ENCODE measurements around the gene HES5.

DNA sequence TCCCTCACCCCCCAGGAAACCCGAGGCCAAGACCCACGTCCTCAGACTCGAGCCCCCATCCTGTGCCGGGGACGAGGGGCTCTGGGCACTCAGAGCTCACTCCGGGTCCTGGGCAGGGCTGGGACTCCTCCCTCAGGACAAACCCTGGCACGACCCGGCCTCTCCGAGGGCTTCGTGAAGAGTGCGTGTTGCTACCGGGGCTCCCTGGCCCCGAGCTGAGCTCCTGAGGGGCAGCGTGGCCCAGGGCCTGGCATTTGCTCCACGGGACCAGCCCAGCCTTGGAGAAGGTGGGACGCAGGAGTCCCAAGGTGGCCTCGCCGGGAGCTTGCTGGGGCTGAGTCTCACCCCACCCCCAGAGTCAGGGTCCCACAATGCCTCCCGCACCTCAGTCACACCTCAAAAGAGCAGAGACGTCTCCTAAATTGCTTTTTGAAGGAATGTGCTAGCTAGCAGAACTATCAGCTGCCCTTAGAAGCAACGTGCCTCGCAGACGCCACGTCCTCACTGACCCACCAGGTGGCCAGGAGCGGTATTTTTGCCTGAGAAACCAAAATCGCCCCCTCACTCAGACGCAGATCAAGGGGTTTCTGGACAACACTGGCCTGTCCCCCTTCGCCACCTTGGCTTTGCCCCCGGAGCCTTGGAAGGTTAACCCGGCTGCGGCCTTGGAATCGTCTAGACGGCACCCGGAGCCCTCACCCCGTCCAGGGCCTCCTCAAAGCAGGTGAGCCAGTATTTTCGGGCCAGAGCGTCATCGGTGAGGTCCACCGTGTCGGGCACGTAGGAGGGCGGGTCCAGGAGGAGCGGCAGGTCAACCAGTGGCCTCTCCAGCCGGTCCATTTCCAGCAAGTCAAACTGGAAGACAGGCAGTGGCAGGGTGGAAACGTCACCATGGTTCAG lies 14.9 kb downstream of the HES5 start:
- TF ChIP-seq, protein P1, sequence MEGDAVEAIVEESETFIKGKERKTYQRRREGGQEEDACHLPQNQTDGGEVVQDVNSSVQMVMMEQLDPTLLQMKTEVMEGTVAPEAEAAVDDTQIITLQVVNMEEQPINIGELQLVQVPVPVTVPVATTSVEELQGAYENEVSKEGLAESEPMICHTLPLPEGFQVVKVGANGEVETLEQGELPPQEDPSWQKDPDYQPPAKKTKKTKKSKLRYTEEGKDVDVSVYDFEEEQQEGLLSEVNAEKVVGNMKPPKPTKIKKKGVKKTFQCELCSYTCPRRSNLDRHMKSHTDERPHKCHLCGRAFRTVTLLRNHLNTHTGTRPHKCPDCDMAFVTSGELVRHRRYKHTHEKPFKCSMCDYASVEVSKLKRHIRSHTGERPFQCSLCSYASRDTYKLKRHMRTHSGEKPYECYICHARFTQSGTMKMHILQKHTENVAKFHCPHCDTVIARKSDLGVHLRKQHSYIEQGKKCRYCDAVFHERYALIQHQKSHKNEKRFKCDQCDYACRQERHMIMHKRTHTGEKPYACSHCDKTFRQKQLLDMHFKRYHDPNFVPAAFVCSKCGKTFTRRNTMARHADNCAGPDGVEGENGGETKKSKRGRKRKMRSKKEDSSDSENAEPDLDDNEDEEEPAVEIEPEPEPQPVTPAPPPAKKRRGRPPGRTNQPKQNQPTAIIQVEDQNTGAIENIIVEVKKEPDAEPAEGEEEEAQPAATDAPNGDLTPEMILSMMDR (IDR thresholded peaks at IDR 0.05; ENCODE audit: low read depth, low read length, poor library complexity, severe bottlenecking), result no peak
- no peak for TF ChIP-seq EZH2phosphoT487 (IDR thresholded peaks at IDR 0.05; ENCODE audit: borderline replicate concordance, low read length)
